GM21381 (cell line): ENCODE measurements around the gene NPIPB6.
"Not testable (repeated sequence)": the region's sequence is repeated elsewhere in the genome, so short reads cannot be mapped to it uniquely, and the experiment has no call there.

Source experiments
- ATAC-seq: cut with Tn5 transposase; IDR thresholded peaks from one replicate; pipeline ENCODE4 v1.9.1; 2021; ENCODE audit warnings: mild to moderate bottlenecking, moderate library complexity; ENCODE audit not compliant: unreplicated experiment

Gene NPIPB6

GRCh38 chr16:28363408-28363807 lies at the start of gene NPIPB6:
TSS of gene NPIPB6 (minus strand) at chr16:28363508. CDS start at chr16:28362822, 686 bp downstream.
- ATAC-seq, result not testable (repeated sequence)

- peak; percentile 98 for ATAC-seq
These were observed 40.1 kb upstream of the NPIPB6 start, which contains the start of gene EIF3CL for GRCh38 chr16:28403220-28404072. TSS of gene EIF3CL (minus strand) at chr16:28403841. CDS start at chr16:28403618, 223 bp downstream.

GRCh38 chr16:28392054-28392453 lies 28.7 kb upstream of the NPIPB6 start:
- ATAC-seq, result not testable (repeated sequence)

GRCh38 chr16:28382177-28382867 lies 19.0 kb upstream of the NPIPB6 start:
- ATAC-seq, result not testable (repeated sequence)

GRCh38 chr16:28377822-28378221 lies 14.5 kb upstream of the NPIPB6 start:
- not testable (repeated sequence) for ATAC-seq

- not testable (repeated sequence) for ATAC-seq
These were observed 13.9 kb upstream of the NPIPB6 start for GRCh38 chr16:28377108-28377625.

- ATAC-seq, result not testable (repeated sequence)
These were observed 11.8 kb upstream of the NPIPB6 start for GRCh38 chr16:28375115-28375514.

GRCh38 chr16:28374281-28374680 lies 11.0 kb upstream of the NPIPB6 start:
- not testable (repeated sequence) for ATAC-seq

- not testable (repeated sequence) for ATAC-seq
These were observed 4.6 kb upstream of the NPIPB6 start for GRCh38 chr16:28367926-28368325.

- peak; percentile 93 for ATAC-seq
These were observed 1.2 kb upstream of the NPIPB6 start for GRCh38 chr16:28364268-28365173.

GRCh38 chr16:28362600-28362999 lies 708 bp downstream of the NPIPB6 start:
- ATAC-seq, result not testable (repeated sequence)

GRCh38 chr16:28338230-28338629 lies 25.1 kb downstream of the NPIPB6 start:
- not testable (repeated sequence) for ATAC-seq

- ATAC-seq, result not testable (repeated sequence)
These were observed 26.2 kb downstream of the NPIPB6 start for GRCh38 chr16:28336940-28337710.

GRCh38 chr16:28335678-28336077 lies 27.6 kb downstream of the NPIPB6 start:
- not testable (repeated sequence) for ATAC-seq

- ATAC-seq, result not testable (repeated sequence)
These were observed 30.7 kb downstream of the NPIPB6 start for GRCh38 chr16:28332632-28333031.

- not testable (repeated sequence) for ATAC-seq
These were observed 32.3 kb downstream of the NPIPB6 start for GRCh38 chr16:28330981-28331380.

- ATAC-seq, result not testable (repeated sequence)
These were observed 33.1 kb downstream of the NPIPB6 start for GRCh38 chr16:28330232-28330631.

- ATAC-seq, result no peak
These were observed 36.3 kb downstream of the NPIPB6 start for GRCh38 chr16:28326881-28327610.

GRCh38 chr16:28324887-28325279 lies 38.4 kb downstream of the NPIPB6 start:
- no peak for ATAC-seq
